HCT116 (cell line): ENCODE measurements around the gene CLCN4. TPM values are rescaled to one million over a fixed set of nuclear protein-coding genes. Genes with fewer than 3 reads are reported as not detected.

Experiments used
- ATAC-seq: fragments of 200-7000 bp; cut with Tn5 transposase; 2 replicates; pipeline ENCODE4 v1.9.1; 2020; ENCODE audit warnings: mild to moderate bottlenecking, moderate library complexity
- BruUV-seq: library from RNA; stranded (reverse); fragments of 400-500 nt; replicated peaks from 2 replicates; lab custom pipeline; 2021; lab: Mats Ljungman, UMichigan
- CTCF ChIA-PET: fragments of 300-600 bp; sonication (Branson Sonifier 250); formaldehyde crosslinking; loops from one replicate; lab custom pipeline; 2021; ENCODE audit warnings: antibody characterized with exemption; lab: Charles Lee
- POLR2A ChIA-PET: fragments of 300-600, 350-600 bp; sonication (Branson Sonifier 250); formaldehyde crosslinking; loops from one replicate; lab custom pipeline; 2021; ENCODE audit warnings: antibody characterized with exemption; lab: Charles Lee
- RAD21 ChIA-PET, 2 experiments: fragments of 300-600 bp; sonication (Branson Sonifier 250); formaldehyde crosslinking; loops; one replicate each; lab custom pipeline; 2023; ENCODE audit warnings: low total read pairs in 2 of 2; ENCODE audit not compliant: uncharacterized antibody in 2 of 2, unreplicated experiment in 2 of 2, low non-redundant PET in 1 of 2; lab: Charles Lee
- DNase-seq: peaks from one replicate; pipeline ENCODE4 v3.0.0-alpha.2; 2010; ENCODE audit warnings: low read depth, low spot score
- H2AFZ ChIP-seq: fragments of 200-600 bp; shearing (Covaris generic), sonication (generic); 2 replicates; pipeline ENCODE4 v1.6.1; 2017; ENCODE audit warnings: low read depth, mixed run types, mixed read lengths, antibody characterized with exemption, low read length; ENCODE audit not compliant: poor library complexity, severe bottlenecking
- H3K27ac ChIP-seq: 2 replicates; pipeline ENCODE4 v1.5.1; 2012; ENCODE audit warnings: low read depth, low read length
- H3K27me3 ChIP-seq: fragments of 200-600 bp; sonication (generic); 2 replicates; pipeline ENCODE4 v1.6.1; 2016; ENCODE audit warnings: mixed run types, low read length, mixed read lengths; ENCODE audit not compliant: insufficient read depth
- H3K36me3 ChIP-seq, 2 experiments: fragments of 200-500 bp in 1 of 2; fragments of 200-600 bp in 1 of 2; sonication (Bioruptor generic) in 1 of 2; sonication (generic) in 1 of 2; 2 replicates each; pipeline versions ENCODE4 v1.5.1 to v1.6.1; 2014 to 2016; ENCODE audit warnings: low read length in 2 of 2, inconsistent platforms in 1 of 2, mixed read lengths in 1 of 2, mixed run types in 1 of 2; ENCODE audit not compliant: insufficient read depth in 2 of 2, control insufficient read depth in 1 of 2
- H3K4me1 ChIP-seq, 2 experiments: fragments of 200-600 bp in 1 of 2; sonication (generic) in 1 of 2; 2 replicates each; pipeline versions ENCODE4 v1.5.1 to v1.6.1; 2012 to 2017; ENCODE audit warnings: low read length in 2 of 2, inconsistent platforms in 1 of 2, mild to moderate bottlenecking in 1 of 2, mixed read lengths in 1 of 2, mixed run types in 1 of 2, moderate library complexity in 1 of 2; ENCODE audit not compliant: insufficient read depth in 2 of 2, control insufficient read depth in 1 of 2
- H3K4me2 ChIP-seq: fragments of 200-600 bp; sonication (generic); 2 replicates; pipeline ENCODE4 v1.6.1; 2017; ENCODE audit warnings: mixed run types, low read length, mixed read lengths
- H3K4me3 ChIP-seq, 2 experiments: fragments of 200-600 bp in 1 of 2; sonication (generic) in 1 of 2; replicated peaks in 1 of 2; 2 replicates each; pipeline ENCODE4 v1.5.1; 2011 to 2016; ENCODE audit warnings: low read length in 2 of 2, control low read depth in 1 of 2, low read depth in 1 of 2, mild to moderate bottlenecking in 1 of 2, mixed read lengths in 1 of 2, mixed run types in 1 of 2
- H3K79me2 ChIP-seq: fragments of 200-600 bp; sonication (generic); 2 replicates; pipeline ENCODE4 v1.6.1; 2017; ENCODE audit warnings: mild to moderate bottlenecking, mixed run types, low read length, moderate library complexity, mixed read lengths; ENCODE audit not compliant: insufficient read depth
- H3K9ac ChIP-seq: fragments of 200-600 bp; sonication (generic); 2 replicates; pipeline ENCODE4 v1.6.1; 2016; ENCODE audit warnings: low read length, mixed read lengths
- H3K9me2 ChIP-seq: fragments of 200-600 bp; sonication (generic), shearing (Covaris generic); 2 replicates; pipeline ENCODE4 v1.6.1; 2017; ENCODE audit warnings: mixed run types, mild to moderate bottlenecking, moderate library complexity; ENCODE audit not compliant: insufficient read depth
- H3K9me3 ChIP-seq, 2 experiments: fragments of 200-500 bp in 1 of 2; fragments of 200-600 bp in 1 of 2; sonication (Bioruptor generic) in 1 of 2; sonication (generic) in 1 of 2; 2 replicates each; pipeline ENCODE4 v1.6.1; 2014 to 2017; ENCODE audit warnings: low read length in 2 of 2, mixed read lengths in 2 of 2, inconsistent platforms in 1 of 2, low read depth in 1 of 2, mild to moderate bottlenecking in 1 of 2, mixed run types in 1 of 2, moderate library complexity in 1 of 2; ENCODE audit not compliant: control insufficient read depth in 1 of 2, insufficient read depth in 1 of 2
- H4K20me1 ChIP-seq: fragments of 200-600 bp; sonication (generic), shearing (Covaris generic); 2 replicates; pipeline ENCODE4 v1.6.1; 2017; ENCODE audit warnings: mixed run types, mild to moderate bottlenecking, moderate library complexity; ENCODE audit not compliant: insufficient read depth
- CBX3 ChIP-seq: IDR thresholded peaks from 2 replicates; pipeline ENCODE4 v1.6.1; 2012; ENCODE audit warnings: low read depth
- CTCF ChIP-seq, 3 experiments: fragments of 200-600 bp in 1 of 3; sonication (generic) in 1 of 3; IDR thresholded peaks in 2 of 3; conservative IDR thresholded peaks in 1 of 3; 2 replicates each; pipeline ENCODE4 v1.5.1; 2012 to 2017; ENCODE audit warnings: low read depth in 2 of 3, low read length in 2 of 3, antibody characterized with exemption in 1 of 3, borderline replicate concordance in 1 of 3, control low read depth in 1 of 3, mild to moderate bottlenecking in 1 of 3, mixed read lengths in 1 of 3, mixed run types in 1 of 3, moderate library complexity in 1 of 3; ENCODE audit not compliant: insufficient read depth in 1 of 3
- ELF1 ChIP-seq: IDR thresholded peaks from 2 replicates; pipeline ENCODE4 v1.6.1; 2012; ENCODE audit warnings: low read depth, borderline replicate concordance
- FOSL1 ChIP-seq: IDR thresholded peaks from 2 replicates; pipeline ENCODE4 v1.6.1; 2012; ENCODE audit warnings: low read depth
- POLR2A ChIP-seq: IDR thresholded peaks from 2 replicates; pipeline ENCODE4 v1.7.0; 2011; ENCODE audit warnings: borderline replicate concordance; ENCODE audit not compliant: insufficient read depth, insufficient read length; ENCODE audit errors: extremely low read depth
- POLR2AphosphoS5 ChIP-seq: IDR thresholded peaks from 2 replicates; pipeline ENCODE4 v1.6.1; 2011; ENCODE audit warnings: mild to moderate bottlenecking, low read depth, low read length, moderate library complexity
- SIN3A ChIP-seq: IDR thresholded peaks from 2 replicates; pipeline ENCODE4 v1.6.1; 2012; ENCODE audit warnings: low read depth
- SRF ChIP-seq: IDR thresholded peaks from 2 replicates; pipeline ENCODE4 v1.6.1; 2012; ENCODE audit warnings: low read depth
- TCF7L2 ChIP-seq: IDR thresholded peaks from 2 replicates; pipeline ENCODE4 v1.7.0; 2011; ENCODE audit warnings: borderline replicate concordance, inconsistent platforms; ENCODE audit not compliant: insufficient read depth, insufficient read length; ENCODE audit errors: extremely low read depth
- YY1 ChIP-seq: IDR thresholded peaks from 2 replicates; pipeline ENCODE4 v1.6.1; 2011; ENCODE audit warnings: low read length, low read depth, moderate library complexity, mild to moderate bottlenecking; ENCODE audit not compliant: insufficient replicate concordance; ENCODE audit errors: extremely low read depth
- intact Hi-C: fragments of 100-400 bp; cut with micrococcal nuclease; formaldehyde crosslinking; loops from 2 replicates; pipeline ENCODE4 v1.10.0; 2022
- total RNA-seq: library from RNA; stranded (reverse); gene quantifications from one replicate; pipeline ENCODE4 v1.2.1, GENCODE V29; 2021; ENCODE audit not compliant: unreplicated experiment

The CLCN4 gene
- total RNA-seq, 1 experiment from 2014 or later, result 3.1 TPM

DNA sequence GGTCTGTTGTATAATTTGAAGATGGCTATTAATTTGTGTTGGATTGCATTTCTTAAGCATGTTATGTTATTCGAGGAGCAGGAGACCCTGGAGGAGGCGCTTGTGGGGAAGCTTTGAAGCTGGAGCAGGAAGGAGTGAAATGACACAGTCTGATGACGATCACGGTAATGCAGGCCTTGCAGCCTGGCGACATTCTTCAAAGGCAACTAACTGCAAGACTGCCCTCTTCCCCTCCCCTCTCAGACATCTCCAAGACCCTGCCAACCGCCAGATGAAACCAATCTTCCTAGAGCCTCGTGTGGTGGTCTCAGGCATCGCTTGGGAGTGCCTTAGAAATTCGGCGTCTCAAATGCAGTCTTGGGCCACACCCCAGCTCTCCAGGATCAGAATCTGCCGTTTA lies 16.1 kb downstream of the CLCN4 start:
- Histone ChIP-seq H3K4me3 (no peak overlapping the region), H3K4me1 (peaks cover 5 to 7% of the 10 kb centered on the region in 2 experiments; a peak in 3 of 4 replicates), H3K9ac (no peak overlapping the region), H3K9me3 (no peaks in the 10 kb centered on the region), H3K27me3 (no peaks in the 10 kb centered on the region), H3K27ac (no peak overlapping the region), H3K9me2 (no peaks in the 10 kb centered on the region), H4K20me1 (no peaks in the 10 kb centered on the region), H3K36me3 (no peaks in the 10 kb centered on the region), H3K4me2 (no peak overlapping the region), H2AFZ (no peak overlapping the region), H3K79me2 (no peaks in the 10 kb centered on the region)
- ChIA-PET POLR2A (no interaction called here), RAD21 (no interaction called here), CTCF (no interaction called here)
- BruUV-seq, result no TSS peak
- TF ChIP-seq YY1 (no peak), CTCF (IDR thresholded peaks at IDR 0.05 in 2 of 3, conservative IDR thresholded peaks at IDR 0.05 in 1 of 3; ENCODE audit: borderline replicate concordance in 1 of 3, insufficient read depth in 1 of 3, low read depth in 2 of 3, low read length in 2 of 3) (no peak), ELF1 (no peak), FOSL1 (no peak), CBX3 (no peak), TCF7L2 (no peak), SIN3A (no peak), POLR2AphosphoS5 (no peak), SRF (no peak), POLR2A (no peak)
- ATAC-seq, result no peak
- DNase-seq, result no peak
- intact Hi-C loops, result no loop called here
